ENCODE measurements around the gene ATP10A. TPM values are rescaled to one million over a fixed set of nuclear protein-coding genes. Genes with fewer than 3 reads are reported as not detected.

The ATP10A gene
- total RNA-seq, 4 donors from 2014 or later: 14.1 to 44.3 (median 23.1) TPM

DNA sequence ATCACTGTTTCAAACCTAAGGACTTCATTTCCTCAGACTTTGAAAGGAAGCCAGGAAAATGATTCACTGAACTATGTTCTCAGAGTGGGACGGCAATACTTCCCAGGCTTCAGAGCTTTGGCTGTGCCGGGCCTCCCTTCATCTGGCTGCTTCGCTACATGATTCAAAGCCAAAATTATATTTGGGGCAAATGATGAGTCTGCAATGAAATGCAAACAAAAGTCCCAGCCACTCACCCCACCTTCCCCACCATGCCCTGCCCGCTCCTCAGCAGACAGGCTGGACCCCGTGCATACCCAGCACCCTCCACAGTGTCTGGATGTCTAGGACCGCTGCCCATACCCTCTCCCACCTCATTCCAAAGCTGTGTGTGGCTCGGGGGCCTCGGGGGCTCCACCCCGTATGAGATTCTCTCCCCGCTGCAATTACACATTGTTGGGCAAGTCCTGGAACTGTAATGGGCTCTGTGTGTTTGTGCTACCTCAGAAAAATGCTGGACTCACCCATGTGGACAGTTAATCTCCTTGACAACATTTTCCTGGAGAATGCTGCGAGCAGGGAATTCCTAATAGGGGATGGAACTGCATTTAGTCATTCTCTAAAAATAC lies 32.2 kb downstream of the ATP10A start:
- no peak for TF ChIP-seq CTCF (IDR thresholded peaks at IDR 0.05; ENCODE audit: low read depth)

DNA sequence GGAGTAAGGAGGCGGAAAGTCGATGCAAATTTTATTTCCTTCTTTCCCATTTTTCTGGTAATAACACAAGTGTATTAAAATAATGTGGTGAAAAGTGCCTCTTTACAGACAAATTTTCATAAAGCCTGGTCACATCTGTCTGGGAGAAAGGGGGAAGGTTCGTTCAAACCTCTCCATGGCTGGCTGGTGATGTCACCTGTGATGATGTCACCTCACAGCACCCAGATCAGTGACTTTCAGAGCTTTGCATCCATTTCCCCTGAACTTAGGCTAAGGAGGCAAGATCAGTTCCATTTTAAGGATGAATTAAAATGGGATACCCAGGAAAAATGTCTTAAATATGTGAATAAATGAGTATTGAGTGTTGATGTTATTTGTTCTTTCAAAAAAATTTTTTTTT lies 34.1 kb downstream of the ATP10A start:
- no peak for TF ChIP-seq CTCF (IDR thresholded peaks at IDR 0.05; ENCODE audit: low read depth)

DNA sequence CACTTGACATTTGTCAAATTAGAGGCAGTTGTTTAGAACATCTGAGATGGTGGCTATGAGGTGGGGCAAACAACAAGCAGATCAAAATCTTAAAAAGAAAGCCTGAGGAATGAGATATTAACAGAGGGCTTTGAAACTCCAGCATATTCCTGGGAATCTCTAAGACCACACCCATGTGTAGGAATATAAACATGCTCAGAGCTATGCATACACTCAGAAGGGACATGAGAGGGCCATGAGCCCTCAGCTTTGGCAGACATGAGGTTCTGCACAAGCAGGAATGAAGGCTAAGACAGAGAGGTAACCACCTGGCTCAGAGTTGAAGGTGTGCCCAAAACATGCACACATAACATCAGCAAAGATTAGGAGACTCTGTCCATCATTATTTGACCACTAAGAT lies 37.9 kb downstream of the ATP10A start:
- TF ChIP-seq CTCF (IDR thresholded peaks at IDR 0.05; ENCODE audit: low read depth): no peak

DNA sequence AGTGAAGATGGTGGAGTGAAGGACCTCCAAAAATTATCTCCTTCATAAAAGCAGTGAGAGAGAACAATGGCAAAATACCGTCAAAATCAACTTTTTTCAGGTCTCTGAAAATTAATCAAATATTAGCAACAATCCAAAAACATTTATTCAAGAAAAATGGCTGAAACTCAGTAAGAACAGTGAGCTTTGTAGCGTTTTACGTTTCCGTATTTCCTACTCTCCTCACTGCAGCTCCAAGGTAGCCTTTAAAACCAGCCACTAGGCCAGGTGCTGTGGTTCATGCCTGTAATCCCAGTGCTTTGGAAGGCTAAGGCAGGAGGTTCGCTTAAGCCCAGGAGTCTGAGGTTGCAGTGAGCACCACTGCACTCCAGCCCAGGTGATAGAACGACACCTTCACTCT lies 38.5 kb downstream of the ATP10A start:
- TF ChIP-seq CTCF (IDR thresholded peaks at IDR 0.05; ENCODE audit: low read depth): no peak

GRCh38 chr15:25812845-25813244 lies 50.3 kb downstream of the ATP10A start:
- TF ChIP-seq CTCF (IDR thresholded peaks at IDR 0.05; ENCODE audit: low read depth): no peak

GRCh38 chr15:25812073-25812472 lies 51.1 kb downstream of the ATP10A start:
- TF ChIP-seq CTCF (IDR thresholded peaks at IDR 0.05; ENCODE audit: low read depth): no peak

- no peak for TF ChIP-seq CTCF (IDR thresholded peaks at IDR 0.05; ENCODE audit: low read depth)
Observed at GRCh38 chr15:25811481-25811906, 51.6 kb downstream of the ATP10A start.
